Esophagus muscularis mucosa (tissue), 2 donors: ENCODE results near the gene CTNNA1.

ENCODE experiments used
- EP300 ChIP-seq: sonication (generic); formaldehyde crosslinking; IDR thresholded peaks from one replicate; pipeline ENCODE4 v1.6.1; 2017; ENCODE audit warnings: antibody characterized with exemption
- POLR2A ChIP-seq: fragments of 450-650 bp; IDR thresholded peaks from one replicate; pipeline ENCODE4 v1.6.1; 2017; ENCODE audit warnings: antibody characterized with exemption, moderate library complexity, mild to moderate bottlenecking, low read depth

DNA sequence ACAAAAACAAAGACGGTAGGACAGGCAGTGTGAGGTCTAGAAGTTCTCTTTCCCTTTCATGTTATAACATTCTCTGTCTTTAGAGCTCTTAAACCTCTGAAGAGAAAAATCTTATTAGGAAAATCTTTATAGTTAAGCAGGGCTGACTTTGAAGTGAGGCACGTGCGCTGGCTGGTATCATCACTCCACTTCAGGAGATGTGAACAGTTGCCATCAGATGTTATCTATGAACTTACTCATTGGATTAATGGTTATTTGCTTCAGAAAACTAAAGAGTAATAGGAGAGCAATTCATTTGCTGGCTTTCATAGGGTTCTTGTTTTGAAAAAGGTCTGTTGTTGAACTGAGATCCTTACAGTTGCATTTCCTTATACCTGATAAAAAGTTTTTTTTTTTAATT, 96.2 kb downstream of the CTNNA1 start:
- no peak for TF ChIP-seq EP300
- TF ChIP-seq POLR2A: no peak
